CD4-positive, alpha-beta T cell treated with Interleukin-21 for 1 hour (primary cell): Measurements from ENCODE around the gene CNGA3.
A peak's percentile ranks its signal among the peaks of the same experiment; 100 is the strongest.

ENCODE experiments used
- DNase-seq: peaks from one replicate; pipeline ENCODE4 v3.0.0-alpha.2; 2020

CNGA3 gene

DNA sequence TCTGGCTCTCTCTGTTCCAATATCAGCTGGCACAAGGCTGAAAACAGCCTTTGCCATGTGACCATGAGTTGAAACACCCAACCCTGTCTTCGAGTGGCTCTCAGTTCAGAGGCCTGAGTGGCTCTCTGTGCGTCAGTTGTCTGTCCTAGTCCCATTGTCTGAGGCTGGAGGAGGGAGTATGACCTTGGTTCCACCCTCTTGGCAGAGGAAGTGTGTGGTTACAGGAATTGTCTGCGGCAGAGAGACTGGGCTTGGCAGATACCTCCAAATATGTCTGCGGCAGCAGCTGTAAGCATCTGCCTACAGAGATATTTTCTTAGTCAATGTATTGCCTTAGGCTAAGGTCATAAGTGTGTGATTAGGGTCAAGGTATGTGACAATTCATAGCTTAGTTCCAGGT lies 32.6 kb downstream of the CNGA3 start:
- no peak for DNase-seq

DNA sequence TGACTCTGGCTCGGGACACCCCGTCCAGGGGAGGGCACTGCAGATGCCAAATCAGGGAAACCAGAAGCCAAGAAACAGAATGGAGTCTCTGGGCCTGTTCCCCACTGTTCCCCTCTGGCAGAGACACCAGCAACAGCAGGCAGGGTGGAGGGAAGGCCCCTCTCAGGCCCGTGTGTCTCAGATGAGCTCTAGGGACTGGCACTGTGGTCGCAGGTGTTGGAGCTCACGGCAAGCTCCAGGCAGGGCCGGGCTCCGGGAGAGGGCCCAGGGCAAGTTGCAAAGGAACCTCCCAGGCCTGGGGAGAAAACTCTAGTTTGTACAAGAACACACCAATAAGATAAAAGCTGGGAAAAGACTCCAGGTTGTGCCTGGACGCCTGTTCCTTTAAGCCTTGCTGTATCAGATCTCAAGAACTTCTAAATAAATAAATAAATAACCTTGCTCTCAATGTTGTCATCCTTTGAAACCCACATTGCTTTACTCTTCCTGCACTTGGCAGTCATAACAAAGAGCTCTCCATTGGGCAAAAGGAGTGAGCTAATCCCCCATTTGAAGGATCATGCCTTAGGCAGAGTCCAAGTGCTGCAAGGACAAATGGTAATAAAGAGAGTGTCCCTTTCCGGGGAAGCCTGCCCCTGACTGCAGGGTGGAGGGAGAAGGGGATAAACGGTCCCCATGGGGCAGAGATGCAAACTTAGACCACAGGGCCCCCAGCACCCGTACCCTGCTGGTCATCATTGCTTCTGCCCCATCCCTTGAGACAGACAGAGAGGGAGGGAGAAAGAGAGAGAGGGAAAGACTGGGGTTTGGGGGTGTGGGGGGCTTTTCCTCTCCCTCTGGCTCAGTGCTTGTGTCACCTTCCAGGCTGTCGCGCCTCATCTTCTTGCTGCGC lies 33.3 kb downstream of the CNGA3 start:
- DNase-seq: no peak

DNA sequence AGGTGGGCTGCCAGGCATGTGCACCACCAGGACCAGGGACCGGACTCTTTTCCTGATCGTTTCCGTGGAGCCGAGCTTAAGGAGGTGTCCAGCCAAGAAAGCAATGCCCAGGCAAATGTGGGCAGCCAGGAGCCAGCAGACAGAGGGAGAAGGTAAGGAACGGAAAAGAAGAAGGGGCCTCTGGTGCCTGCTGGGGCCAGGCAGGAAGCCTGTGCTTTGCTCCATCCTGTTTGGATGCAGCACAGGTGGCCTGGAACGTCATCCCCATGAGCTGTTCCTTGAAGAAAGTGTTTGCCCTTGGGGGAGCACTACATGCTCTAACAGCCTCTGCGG lies 33.9 kb downstream of the CNGA3 start:
- no peak for DNase-seq

DNA sequence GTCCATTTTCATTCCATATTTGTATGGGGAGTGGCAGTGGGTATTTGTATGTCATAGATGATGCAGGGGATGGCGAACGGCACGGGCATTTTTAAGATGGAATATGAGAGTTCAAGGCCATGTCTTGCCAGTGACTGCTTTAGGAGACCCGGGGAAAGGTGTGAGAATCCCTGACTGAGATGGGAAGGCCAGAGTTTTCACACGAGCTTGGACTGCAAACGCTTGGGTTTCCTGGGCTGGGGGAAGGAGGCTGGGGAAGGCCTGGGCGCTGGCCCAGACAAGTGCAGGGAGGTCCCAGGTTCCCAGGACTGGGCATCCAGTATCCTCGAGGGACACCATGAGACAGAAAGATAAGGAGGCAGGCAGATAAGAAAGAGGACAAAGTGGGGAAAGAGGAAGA lies 35.2 kb downstream of the CNGA3 start:
- DNase-seq: no peak

DNA sequence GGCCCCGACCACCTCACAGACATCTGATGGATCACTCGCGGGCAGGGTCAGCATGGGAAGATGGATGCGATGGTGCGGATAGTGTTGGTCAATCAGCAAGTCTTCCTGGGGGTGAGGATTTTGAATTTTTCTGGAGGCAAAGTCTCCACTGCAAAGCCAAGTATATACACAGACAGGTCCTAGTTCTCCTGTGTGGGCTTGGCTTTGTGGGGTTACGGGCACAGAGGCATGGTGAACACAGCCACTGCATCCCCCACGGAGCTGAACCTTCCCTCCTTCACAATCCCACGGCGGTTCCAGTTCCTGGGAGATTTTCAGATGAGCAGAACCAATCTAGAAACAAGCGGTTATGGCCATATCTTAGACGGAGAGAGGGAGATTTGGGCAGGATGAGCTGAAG lies 35.8 kb downstream of the CNGA3 start:
- no peak for DNase-seq

DNA sequence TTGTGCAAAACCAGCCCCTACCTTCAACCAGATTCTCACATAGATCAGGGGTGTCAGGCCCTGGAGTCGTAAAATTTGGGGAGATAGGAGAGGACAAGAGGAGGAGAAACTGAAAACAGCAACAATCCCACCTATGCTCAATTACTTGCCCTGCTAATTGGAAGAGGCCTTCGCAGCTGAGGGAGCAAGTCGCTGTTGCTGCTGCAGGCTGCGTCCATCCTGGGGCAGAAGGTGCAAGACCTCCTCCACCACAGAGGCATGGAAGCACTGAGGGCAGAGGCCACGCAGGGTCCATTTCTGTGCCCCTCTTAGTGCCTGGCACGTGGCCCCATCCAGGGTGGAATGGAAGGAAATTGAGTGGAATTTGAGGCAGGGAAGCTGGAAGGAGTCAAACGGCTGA lies 36.5 kb downstream of the CNGA3 start:
- DNase-seq: no peak

DNA sequence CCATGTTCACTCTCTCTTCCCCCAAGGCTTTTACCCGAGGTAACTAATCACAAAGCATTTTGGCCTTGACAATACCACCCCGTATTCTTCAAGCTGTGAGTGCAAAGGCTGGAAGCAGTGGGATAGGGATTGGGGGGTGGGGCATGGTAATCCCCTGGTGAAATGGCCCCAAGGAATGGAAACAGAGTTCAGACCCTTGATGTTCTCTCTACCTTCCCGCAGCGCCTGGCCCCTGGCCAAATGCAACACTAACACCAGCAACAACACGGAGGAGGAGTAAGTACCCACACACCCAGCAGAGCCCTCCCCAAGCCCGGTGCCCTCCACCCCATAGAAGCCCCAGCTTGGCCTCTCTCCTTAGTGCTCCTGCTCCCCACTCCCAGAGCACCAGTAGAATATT lies 36.9 kb downstream of the CNGA3 start:
- no peak for DNase-seq

DNA sequence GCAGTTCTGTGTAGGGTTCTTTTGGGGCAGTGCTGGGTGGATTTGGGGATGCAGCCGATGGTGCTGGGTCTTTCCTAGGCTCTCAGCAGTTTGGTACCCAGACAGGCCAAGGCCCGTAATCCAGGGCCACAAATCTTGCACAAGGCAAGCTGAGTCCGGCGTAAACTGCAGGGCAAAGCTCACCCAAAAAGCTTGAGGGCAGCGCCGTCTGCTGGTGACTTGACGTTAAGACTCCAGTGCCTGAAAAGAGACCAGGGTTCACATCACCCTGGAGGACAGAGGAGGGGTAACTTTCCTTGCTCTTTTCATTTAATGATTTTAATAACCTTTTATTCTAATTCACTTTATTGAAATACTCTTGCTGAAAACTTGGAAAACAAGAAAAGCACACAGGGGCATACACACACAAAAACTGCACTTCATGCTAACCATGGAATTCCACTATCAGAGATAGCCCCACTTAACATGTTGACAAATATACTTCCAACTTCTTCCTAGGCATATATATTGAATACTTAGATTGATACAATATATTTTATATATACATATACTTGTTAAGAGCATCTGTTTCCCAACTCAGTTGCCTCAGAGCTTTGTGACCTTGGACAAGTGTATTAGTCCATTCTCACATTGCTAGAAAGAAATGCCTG lies 38.9 kb downstream of the CNGA3 start:
- peak; percentile 69 for DNase-seq

DNA sequence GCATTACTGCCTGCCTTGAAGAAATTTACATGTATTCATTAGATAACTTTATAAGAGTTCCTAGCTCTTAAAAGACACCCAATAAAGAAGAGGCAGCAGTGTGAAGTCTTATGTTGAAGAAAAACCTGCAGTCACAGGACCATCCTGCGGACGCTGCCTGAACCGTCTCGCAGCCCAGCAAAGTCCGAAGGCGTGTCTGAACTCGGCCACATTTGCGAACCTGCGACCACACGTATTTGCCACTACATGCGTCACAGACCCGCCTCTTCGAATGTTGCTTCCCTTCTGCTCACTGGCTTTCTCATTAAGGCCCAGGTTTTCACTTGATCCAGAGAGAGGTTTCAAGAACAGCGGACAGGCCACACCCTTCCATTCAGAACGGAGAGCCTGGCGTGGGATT lies 41.2 kb downstream of the CNGA3 start:
- DNase-seq: no peak

DNA sequence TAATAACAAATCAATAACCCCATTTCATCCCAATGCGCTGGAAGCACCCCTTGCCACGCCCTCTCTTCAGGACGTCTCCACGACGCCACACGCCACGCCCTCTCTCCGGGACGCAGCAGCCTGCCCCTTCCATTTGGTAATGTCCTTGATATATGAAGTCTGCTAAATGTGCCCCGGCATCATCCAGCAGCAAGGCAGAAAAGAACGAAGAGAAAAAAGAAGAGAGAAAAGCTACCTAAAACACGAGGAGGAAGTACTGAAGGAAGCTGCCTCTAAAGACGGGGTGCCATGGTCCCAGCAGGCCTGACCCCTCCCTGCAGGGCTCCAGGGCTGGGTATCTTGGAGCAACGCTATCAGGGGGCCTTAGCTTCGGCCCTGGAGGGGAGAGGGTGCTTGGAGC lies 41.8 kb downstream of the CNGA3 start:
- no peak for DNase-seq

DNA sequence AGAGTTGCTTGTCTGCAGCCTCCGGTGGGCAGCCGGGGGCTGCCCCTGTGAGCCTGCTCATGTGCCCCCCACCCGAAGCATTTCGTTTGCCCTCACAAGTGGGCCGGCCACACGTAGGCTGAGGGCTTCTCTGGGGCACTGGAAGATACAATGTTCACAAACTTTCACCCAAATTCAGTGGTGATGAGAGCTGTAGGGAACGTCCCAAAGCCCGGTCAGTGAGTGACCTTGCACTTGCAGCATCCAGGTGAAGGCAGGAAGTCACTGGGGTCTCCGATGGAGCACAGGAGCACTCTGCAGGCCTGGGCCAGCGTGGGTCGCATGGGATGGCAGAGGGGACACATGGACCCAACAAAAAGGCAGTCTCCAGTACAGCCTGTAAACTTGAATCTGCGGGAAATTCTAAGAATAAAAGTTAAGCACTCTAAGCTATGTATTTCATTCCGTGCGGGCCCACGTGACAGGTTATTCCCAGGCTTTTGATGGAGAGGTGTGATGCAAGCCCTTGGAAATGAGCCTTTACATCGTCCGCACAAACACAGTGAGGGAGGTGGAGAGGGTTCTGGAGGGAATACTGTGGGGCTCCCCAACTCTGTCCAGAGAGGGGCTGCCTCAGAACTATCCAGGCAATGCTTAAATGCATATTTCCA lies 42.5 kb downstream of the CNGA3 start:
- DNase-seq: no peak

DNA sequence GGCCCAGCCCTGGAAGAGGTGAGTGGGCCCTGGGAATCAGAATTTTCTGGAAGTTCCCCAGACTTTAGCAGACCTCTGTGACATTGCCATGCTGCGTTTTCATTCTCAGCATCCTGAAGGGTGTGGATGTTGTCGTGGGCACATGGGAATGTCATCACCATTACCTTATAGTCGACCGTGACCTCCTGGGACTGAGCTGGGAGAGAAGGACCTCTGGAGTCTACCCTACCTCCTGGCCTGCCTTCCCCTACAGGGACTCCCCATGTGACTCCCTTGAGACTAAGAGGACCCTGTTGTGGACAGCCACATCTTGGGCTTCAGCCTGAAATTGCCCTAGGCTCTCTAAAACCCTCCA lies 43.0 kb downstream of the CNGA3 start:
- no peak for DNase-seq

DNA sequence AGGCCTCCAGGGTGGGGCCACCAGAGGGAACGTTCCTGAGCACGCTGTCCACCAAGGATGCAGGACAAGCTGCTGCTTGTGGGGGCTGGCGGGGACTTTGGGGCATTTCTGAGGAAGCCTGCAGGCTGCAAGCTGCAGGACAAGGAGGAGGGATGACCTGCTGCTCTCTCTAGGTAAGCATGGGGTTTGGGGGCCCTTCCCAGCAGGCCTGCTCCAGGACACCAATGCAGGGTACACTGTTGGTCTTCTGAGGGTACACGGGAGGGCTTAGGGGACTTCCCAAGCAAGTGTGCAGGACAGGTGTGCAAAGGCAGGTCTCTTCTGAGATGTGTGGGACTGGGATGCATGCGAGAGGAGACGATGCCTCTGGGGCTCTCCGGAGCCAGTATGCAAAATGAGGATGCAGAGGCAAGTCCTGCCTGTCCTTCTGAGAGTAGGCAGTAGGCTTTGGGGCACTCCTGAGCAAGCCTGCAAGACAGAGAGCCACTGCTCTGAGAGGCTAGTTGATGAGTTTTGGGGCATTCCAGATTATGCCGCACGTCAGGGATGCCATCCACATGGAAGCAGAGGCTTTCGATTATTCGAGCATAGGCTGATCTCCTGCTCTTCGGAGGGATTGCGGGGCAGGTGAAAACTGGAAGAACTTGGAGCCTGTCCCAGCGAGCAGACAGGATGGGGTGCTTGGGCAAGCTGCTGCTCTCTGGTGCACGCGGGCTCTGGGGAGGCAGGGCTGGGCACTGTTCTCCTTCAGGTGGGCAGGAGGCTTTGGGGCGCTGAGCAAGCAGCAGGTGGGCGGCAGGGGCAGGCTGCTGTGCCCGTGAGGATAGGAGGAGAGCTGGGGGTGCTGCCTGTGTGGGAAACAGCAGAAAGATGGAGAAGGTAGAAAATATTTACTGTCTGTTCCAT lies 44.6 kb downstream of the CNGA3 start:
- DNase-seq: no peak

DNA sequence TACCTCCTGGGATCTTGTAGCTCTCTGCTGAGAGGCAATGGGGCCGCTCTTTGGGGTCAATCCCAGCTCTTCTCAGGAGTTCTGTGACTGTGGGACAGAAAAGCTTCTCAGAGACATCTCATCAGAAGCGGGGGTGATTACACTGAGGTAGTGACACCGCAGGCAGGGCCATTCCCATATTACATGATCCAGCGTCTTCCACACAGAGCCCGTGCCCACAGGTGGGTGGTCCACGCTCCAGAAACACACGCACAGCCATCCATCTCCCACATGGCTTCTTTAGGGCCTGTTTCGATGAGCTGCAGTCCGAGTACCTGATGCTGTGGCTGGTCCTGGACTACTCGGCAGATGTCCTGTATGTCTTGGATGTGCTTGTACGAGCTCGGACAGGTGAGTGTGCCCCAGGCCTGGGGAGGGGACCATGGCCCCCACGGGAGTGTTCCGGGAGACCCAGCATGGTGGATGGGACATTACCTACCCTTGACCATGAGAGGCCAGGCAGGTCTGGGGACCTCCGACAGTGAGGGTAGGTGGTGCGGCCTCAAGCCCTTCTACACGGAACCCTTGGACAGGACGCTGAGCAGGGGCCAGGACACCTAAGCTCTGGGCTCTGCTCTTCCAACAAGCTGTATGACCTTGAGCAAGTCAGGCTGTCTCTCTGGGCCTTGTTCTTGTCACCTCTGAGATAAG lies 45.5 kb downstream of the CNGA3 start:
- no peak for DNase-seq

DNA sequence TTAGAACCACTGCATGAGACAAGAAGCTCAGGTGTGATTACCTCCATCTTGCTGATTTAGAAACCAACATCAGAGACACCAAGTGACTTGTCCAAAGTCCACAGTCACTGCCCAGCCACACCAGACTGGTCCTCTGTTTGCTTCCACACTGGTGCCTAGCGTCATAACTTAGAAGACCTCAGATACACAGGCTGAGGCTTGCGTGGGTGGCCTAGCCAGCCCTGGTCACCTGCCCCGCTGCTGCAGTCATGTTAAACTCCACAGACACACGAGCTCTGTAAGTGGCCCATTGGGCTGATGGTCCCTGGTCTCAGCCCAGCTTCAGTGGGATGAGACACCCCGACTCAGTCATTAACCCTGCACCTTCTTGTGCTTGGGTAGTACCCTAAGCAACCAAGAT lies 47.1 kb downstream of the CNGA3 start:
- DNase-seq: no peak

DNA sequence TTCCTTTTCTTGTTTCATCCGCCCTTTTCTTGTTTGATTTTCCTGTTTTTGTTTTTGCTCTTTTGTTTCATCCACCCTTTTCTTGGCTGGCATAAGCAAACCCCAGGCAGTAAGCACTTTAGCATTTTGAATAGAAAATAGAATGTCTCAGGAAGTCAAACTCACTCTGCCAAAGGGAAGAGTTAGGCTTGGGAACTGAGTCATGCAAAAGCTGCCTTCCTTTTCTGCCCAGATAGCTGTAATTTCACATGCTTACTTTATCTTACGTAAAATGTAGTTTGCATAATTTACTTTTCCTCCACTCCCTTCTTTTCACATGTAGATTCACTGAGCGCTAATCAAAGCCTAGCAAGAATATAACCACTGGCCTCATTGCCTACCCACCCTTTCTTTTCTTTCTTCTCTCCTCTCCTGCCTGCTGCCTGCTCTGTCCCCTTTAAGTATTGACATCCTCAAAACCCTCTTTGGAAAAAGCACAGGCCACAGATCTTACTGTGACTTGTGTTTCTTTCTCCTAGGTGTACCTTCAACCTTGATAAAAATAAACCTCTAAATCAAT lies 48.4 kb downstream of the CNGA3 start:
- no peak for DNase-seq

DNA sequence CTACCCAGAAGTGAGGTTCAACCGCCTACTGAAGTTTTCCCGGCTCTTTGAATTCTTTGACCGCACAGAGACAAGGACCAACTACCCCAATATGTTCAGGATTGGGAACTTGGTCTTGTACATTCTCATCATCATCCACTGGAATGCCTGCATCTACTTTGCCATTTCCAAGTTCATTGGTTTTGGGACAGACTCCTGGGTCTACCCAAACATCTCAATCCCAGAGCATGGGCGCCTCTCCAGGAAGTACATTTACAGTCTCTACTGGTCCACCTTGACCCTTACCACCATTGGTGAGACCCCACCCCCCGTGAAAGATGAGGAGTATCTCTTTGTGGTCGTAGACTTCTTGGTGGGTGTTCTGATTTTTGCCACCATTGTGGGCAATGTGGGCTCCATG lies 49.7 kb downstream of the CNGA3 start:
- no peak for DNase-seq

DNA sequence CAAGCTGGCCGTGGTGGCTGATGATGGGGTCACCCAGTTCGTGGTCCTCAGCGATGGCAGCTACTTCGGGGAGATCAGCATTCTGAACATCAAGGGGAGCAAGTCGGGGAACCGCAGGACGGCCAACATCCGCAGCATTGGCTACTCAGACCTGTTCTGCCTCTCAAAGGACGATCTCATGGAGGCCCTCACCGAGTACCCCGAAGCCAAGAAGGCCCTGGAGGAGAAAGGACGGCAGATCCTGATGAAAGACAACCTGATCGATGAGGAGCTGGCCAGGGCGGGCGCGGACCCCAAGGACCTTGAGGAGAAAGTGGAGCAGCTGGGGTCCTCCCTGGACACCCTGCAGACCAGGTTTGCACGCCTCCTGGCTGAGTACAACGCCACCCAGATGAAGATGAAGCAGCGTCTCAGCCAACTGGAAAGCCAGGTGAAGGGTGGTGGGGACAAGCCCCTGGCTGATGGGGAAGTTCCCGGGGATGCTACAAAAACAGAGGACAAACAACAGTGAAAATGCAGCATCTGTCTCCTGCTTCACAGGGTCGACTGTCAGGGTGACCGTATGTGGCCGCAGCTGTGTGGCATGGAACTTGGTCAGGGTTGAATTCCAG lies 50.6 kb downstream of the CNGA3 start:
- DNase-seq: no peak

DNA sequence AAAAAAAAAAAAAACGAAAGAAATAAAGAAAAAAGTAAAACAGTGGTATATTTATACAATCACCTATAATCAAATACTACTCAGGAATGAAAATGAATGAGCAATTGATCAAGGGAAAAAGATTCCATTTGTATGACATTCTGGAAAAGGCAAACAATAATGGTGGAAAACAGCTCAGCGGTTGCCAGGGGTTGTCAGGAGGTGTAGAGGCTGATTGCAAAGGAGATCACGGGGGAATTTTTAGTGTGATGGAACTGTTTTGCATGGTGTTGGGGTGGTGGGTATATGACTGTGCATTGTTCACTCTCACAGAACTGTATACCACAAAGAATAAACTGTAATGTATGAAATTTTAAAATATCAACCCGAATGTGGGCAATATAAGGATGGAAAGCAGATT lies 52.9 kb downstream of the CNGA3 start:
- DNase-seq: no peak

DNA sequence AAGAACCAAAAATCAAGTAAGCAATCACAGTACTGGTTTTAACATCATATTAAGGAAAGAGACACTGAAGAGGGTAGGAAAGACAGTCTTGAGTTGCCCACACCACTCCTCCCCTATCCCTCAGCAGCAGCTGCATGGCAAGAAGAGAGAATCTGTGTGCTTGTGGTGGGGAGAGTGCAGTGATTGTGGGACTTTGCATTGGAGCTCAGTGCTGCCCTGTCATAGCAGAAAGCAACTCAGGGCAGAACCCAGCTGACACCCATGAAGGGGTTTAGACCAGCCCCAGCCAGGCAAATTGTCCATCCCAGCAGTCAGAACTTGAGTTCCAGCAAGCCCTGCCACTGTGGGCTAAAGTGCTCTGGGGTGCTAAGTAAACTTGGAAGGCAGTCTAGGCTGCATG lies 57.6 kb downstream of the CNGA3 start:
- no peak for DNase-seq

DNA sequence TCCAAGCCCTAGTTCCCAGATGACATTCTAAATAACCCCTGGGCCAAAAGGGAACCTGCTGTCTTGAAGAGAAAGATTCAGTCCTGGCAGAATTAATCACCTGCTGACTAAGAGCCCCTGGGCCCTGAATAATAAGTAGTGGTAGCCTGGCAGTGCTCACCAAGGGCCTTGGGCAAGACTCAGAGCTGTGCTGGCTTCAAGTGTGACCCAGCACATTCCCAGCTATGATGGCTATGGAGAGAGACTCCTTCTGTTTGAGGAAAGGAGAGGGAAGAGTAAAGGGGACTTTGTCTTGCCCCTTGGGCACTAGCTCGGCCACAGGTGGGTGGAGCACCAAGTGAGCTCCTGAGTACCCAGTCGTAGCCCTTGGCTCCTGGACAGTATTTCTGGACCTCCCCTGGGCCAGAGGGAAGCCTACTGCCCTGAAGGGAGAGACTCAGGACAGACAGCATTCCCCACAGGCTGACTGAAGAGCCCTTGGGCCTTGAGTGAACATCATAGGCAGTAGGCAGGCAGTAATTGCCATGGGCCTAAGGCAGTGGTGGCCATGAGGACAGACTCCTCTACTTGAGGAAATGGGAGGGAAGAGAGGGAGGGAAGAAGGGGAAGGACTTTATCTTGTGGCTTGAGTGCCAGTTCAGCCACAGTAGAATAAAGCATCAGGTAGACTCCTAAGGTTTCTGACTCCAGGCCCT lies 58.4 kb downstream of the CNGA3 start:
- no peak for DNase-seq
